ENCODE measurements around the gene TTC34.
"Not testable (repeated sequence)": the region's sequence is repeated elsewhere in the genome, so short reads cannot be mapped to it uniquely, and the experiment has no call there.

TTC34 gene

DNA sequence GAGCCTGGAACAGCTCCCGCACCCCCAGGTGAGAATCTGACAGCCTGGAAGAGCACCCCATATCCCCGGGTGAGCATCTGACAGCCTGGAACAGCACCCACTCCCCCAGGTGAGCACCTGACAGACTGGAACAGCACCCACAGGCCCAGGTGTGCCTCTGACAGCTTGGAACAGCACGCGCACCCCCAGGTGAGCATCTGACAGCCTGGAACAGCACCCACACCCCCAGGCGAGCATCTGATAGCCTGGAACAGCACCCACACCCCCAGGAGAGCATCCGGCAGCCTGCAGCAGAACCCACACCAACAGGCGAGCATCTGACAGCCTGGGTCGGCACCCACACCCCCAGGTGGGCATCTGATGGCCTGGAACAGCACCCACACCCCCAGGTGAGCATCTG is 141.7 kb downstream of the TTC34 start:
- DNase-seq: not testable (repeated sequence)

DNA sequence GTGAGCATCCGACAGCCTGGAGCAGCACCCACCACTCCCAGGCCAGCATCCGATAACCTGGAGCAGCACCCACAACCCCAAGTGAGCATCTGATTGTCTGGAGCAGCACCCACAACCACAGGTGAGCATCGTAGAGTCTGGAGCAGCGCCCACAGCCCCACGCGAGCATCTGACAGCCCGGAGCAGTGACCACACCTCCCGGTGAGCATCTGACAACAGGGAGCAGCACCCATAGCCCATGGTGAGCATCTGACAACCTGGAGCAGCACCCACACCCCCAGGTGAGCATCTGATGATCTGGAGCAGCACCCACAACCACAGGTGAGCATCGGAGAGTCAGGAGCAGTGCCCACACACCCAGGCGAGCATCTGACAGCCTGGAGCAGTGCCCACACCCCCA is 143.6 kb downstream of the TTC34 start:
- not testable (repeated sequence) for DNase-seq

- DNase-seq: peak; percentile 54
Measured at GRCh38 chr1:2657124-2657523, 144.4 kb downstream of the TTC34 start.

DNA sequence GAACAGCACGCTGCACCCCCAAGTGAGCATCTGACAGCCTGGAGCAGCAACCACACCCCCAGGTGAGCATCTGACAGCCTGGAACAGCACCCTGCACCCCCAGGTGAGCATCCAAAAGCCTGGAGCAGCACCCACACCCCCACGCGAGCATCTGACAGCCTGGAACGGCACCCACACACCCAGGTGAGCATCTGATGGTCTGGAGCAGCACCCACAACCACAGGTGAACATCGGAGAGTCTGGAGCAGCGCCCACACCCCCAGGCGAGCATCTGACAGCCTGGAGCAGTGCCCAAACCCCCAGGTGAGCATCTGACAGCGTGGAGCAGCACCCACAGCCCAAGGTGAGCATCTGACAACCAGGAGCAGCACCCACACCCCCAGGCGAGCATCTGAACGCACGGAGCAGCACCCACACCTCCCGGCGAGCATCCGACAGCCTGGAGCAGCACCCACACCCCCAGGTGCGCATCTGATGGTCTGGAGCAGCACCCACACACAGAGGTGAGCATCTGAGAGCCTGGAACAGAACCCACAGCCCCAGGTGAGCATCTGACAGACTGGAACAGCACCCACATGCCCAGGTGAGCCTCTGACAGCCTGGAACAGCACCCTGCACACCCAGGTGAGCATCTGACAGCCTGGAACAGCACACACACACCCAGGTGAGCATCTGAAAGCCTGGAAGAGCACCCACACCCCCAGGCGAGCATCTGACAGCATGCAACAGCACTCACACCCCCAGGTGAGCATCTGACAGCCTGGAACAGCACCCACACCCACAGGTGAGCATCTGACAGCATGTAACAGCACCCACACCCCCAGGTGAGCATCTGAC is 145.7 kb downstream of the TTC34 start:
- peak; percentile 65 for DNase-seq

- DNase-seq: peak; percentile 54
Measured at GRCh38 chr1:2654443-2654948, 147.0 kb downstream of the TTC34 start.

DNA sequence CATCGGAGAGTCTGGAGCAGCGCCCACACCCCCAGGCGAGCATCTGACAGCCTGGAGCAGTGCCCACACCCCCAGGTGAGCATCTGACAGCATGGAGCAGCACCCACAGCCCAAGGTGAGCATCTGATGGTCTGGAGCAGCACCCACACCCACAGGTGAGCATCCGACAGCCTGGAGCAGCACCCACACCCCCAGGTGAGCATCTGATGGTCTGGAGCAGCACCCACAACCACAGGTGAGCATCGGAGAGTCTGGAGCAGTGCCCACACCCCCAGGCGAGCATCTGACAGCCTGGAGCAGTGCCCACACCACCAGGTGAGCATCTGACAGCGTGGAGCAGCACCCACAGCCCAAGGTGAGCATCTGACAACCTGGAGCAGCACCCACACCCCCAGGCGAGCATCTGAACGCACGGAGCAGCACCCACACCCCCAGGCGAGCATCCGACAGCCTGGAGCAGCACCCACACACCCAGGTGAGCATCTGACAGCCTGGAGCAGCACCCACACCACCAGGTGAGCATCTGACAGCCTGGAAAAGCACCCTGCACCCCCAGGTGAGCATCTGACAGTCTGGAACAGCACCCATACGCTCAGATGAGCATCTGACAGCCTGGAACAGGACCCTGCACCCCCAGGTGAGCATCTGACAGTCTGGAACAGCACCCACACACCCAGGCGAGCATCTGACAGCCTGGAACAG is 147.6 kb downstream of the TTC34 start:
- DNase-seq: peak; percentile 51

GRCh38 chr1:2652926-2653571 is 148.4 kb downstream of the TTC34 start:
- not testable (repeated sequence) for DNase-seq

DNA sequence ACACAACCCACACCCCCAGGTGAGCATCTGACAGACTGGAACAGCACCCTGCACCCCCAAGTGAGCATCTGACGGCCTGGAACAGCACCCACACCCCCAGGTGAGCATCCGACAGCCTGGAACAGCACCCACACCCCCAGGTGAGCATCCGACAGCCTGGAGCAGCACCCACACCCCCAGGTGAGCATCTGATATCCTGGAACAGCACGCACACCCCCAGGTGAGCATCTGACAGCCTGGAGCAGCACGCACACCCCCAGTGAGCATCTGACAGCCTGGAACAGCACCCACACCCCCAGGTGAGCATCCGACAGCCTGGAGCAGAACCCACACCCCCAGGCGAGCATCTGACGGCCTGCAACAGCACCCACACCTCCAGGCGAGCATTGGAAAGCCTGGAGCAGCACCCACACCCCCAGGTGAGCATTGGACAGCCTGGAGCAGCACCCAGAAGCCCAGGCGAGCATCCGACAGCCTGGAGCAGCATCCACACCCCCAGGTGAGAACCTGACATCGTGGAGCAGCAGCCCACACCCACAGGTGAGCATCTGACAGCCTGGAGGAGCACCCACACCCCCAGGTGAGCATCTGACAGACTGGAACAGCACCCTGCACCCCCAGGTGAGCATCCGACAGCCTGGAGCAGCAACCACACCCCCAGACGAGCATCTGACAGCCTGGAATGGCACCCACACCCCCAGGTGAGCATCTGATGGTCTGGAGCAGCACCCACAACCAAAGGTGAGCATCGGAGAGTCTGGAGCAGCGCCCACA is 149.2 kb downstream of the TTC34 start:
- not testable (repeated sequence) for DNase-seq

DNA sequence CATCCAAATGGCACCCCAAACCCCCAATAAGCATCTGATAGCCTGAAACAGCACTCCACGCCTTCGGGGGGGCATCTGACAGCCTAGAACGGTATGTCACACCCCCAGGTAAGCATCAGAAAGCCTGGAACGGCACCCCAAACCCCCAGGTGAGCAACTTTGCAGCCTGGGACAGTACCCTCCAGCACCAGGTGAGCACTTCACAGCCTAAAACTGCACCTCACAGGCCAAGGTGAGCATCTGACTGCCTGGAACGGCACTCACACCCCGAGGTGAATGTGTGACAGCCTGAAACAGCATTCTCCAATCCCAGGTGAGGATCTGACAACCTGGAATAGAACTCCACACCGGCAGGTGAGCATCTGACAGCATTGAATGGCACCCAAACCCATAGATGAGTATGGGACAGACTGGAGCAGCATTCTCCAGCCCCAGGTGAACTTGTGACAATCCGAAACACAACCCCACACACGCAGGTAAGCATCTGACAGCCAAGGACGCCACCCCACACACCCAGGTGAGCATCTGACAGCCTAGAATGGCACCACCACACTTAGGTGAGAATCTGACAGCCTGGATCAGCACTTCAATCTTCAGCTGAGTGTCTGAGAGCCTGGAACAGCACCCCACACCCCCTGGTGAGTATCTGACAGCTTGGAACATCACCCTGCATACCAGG is 150.4 kb downstream of the TTC34 start:
- no peak for DNase-seq

GRCh38 chr1:2646837-2647236 is 154.7 kb downstream of the TTC34 start:
- DNase-seq: no peak

- no peak for DNase-seq
Measured at GRCh38 chr1:2645776-2646175, 155.7 kb downstream of the TTC34 start.

DNA sequence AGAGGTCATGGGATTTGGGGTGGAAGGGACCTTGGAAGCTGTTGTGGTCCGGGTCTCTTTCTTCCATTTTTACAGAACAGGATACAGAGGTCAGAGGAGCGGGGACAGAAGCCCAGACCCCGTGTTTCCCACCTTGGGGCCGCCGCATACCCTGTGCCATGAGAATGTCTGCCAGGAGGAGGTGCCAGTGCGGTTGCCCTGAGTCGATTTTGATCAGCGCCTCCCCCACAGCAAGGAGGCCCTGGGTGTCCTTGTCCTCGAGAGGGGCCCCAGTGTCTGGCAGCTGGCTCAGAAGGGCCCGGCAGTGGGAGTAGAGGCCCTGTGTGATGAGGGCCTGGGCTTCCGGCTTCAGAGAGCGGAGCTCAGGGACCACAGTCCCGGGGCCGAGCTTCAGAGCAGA is 156.3 kb downstream of the TTC34 start:
- DNase-seq: no peak

- no peak for DNase-seq
Measured at GRCh38 chr1:2644591-2645101, 156.8 kb downstream of the TTC34 start.

- no peak for DNase-seq
Measured at GRCh38 chr1:2644171-2644570, 157.3 kb downstream of the TTC34 start.

DNA sequence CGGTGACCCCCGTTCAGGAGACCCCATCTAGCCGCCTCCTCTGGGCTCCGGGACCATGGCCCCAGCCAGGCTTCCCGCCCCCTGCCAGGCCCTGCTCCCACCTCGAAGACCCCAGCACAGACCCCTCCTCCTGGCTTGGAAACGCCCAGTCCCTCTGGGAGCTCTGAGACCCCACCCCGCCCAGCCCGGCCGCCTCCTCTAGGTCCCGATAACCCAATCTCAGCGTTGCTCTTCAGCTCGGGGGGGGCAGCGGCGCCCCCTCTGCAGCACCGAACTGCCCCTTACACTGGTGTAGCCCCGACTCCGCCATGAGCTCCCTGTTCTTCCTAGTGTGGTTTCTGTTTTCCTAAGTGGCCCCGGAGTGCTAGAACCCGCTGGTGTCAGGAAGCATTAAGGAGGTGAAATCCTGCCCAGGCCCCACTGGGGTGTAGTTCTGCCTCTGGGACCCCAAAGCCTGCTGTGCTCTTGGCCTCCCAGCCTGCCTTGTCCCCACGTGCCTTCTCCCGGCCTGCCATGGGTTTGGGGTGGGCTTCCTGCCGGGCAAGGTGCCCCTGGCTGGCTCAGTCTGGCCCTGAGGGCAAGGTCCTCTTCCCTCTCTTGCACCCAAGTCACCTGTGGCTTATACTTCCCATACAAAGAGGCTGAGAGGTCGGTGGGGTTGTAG is 157.9 kb downstream of the TTC34 start:
- no peak for DNase-seq

GRCh38 chr1:2642560-2643413 is 158.7 kb downstream of the TTC34 start:
- DNase-seq: peak; percentile 96

GRCh38 chr1:2642131-2642559 is 159.3 kb downstream of the TTC34 start:
- no peak for DNase-seq

DNA sequence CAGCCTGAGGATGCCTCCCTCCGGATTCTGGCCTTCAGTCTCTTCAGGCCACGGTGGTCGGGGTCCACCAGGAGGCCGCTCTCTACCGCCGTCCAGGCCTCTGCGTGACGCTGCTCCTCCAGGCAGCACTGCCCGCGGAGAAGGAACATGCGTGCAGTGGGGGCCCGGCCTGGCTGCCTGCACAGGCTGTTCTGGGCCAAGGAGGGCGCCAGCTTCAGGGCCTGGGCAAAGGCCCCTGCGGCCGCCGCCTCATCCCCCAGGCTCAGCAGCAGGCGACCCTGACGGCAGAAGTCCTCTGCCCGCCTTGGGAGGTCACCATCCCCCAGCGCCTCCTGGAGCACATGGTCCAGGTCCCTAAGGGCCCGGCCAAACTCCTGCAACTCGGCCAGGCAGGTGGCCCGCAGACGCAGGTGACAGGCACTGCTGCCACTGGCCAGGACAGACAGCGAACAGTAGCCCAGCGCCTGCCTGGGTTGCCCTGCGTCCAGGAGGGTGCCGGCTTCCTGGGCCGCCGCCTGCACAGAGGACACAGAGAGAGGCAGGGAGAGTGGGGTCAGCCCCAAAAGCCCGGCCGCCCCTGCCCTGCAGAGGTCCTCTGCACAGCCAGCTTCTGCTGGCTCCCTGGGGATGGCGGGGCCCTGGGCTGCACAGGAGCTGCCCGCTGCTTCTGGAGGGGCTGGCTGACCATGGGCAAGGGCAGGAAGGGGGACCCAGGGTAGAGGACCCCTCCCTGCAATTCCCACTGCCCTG is 159.9 kb downstream of the TTC34 start:
- no peak for DNase-seq

GRCh38 chr1:2640626-2641025 is 160.9 kb downstream of the TTC34 start:
- DNase-seq: no peak
